H1 (cell line): Measurements from ENCODE around the gene SESN1. TPM values are rescaled to one million over a fixed set of nuclear protein-coding genes. Genes with fewer than 3 reads are reported as not detected.

ENCODE experiments used
- CTCF ChIA-PET: fragments of 300-600 bp; sonication (Branson Sonifier 250); formaldehyde crosslinking; loops from one replicate; lab custom pipeline; 2021; ENCODE audit not compliant: partially characterized antibody; lab: Charles Lee
- POLR2A ChIA-PET: fragments of 300-600 bp; sonication (Branson Sonifier 250); formaldehyde crosslinking; loops from one replicate; lab custom pipeline; 2021; ENCODE audit warnings: inconsistent platforms; ENCODE audit not compliant: partially characterized antibody; lab: Charles Lee
- DNase-seq, 2 experiments: peaks; one replicate each; pipeline versions ENCODE4 v3.0.0 to v3.0.0-alpha.2; 2010 to 2022; ENCODE audit warnings: low spot score in 2 of 2, low read depth in 1 of 2, mixed read lengths in 1 of 2
- FAIRE-seq: peaks from 2 replicates; lab custom pipeline; 2011; peaks lifted over from hg19 to GRCh38; lab: Jason Lieb, UNC
- H2AFZ ChIP-seq: 2 replicates; pipeline ENCODE4 v1.8.1; 2012; ENCODE audit warnings: low read length, inconsistent platforms
- H2AK5ac ChIP-seq: 2 replicates; pipeline ENCODE4 v1.6.1; 2013; ENCODE audit warnings: low read depth, low read length
- H2BK120ac ChIP-seq: replicated peaks from 2 replicates; pipeline ENCODE3; 2013; ENCODE audit warnings: low read depth, low read length, inconsistent platforms
- H2BK12ac ChIP-seq: 2 replicates; pipeline ENCODE4 v1.6.1; 2013; ENCODE audit warnings: low read depth, low read length
- H2BK15ac ChIP-seq: 2 replicates; pipeline ENCODE4 v1.6.1; 2013; ENCODE audit warnings: low read length
- H2BK20ac ChIP-seq: 2 replicates; pipeline ENCODE4 v1.6.1; 2013; ENCODE audit warnings: low read length
- H2BK5ac ChIP-seq: 2 replicates; pipeline ENCODE4 v1.6.1; 2013; ENCODE audit warnings: low read depth, low read length
- H3K14ac ChIP-seq: 2 replicates; pipeline ENCODE4 v1.6.1; 2013; ENCODE audit warnings: inconsistent platforms; ENCODE audit not compliant: insufficient read length
- H3K18ac ChIP-seq: 2 replicates; pipeline ENCODE4 v1.6.1; 2013; ENCODE audit warnings: low read length; ENCODE audit errors: extremely low read depth
- H3K23ac ChIP-seq: 2 replicates; pipeline ENCODE4 v1.6.1; 2013; ENCODE audit warnings: inconsistent platforms; ENCODE audit not compliant: insufficient read length
- H3K23me2 ChIP-seq: 2 replicates; pipeline ENCODE4 v1.6.1; 2013; ENCODE audit warnings: low read depth, low read length
- H3K27ac ChIP-seq: 2 replicates; pipeline ENCODE4 v1.6.1; 2011; ENCODE audit warnings: low read depth, low read length, inconsistent platforms
- H3K27me3 ChIP-seq, 4 experiments: replicated peaks in 1 of 4; 1 replicate in 1 of 4; 2 replicates in 3 of 4; pipeline versions ENCODE4 v1.6.1 to v1.8.1; 2011 to 2013; ENCODE audit warnings: low read length in 3 of 4, mild to moderate bottlenecking in 3 of 4, inconsistent platforms in 2 of 4, mixed read lengths in 2 of 4, moderate library complexity in 1 of 4; ENCODE audit not compliant: control insufficient read depth in 3 of 4, insufficient read depth in 3 of 4; ENCODE audit errors: extremely low read depth in 1 of 4
- H3K36me3 ChIP-seq, 4 experiments: 2 replicates each; pipeline versions ENCODE4 v1.6.1 to v1.8.1; 2011 to 2013; ENCODE audit warnings: mild to moderate bottlenecking in 4 of 4, low read length in 3 of 4, moderate library complexity in 2 of 4, control low read depth in 1 of 4, inconsistent platforms in 1 of 4; ENCODE audit not compliant: insufficient read depth in 4 of 4, control insufficient read depth in 2 of 4
- H3K4ac ChIP-seq: replicated peaks from 2 replicates; pipeline ENCODE3; 2013; ENCODE audit warnings: low read length, low read depth, mixed read lengths, inconsistent platforms; ENCODE audit not compliant: insufficient read length
- H3K4me1 ChIP-seq, 4 experiments: replicated peaks in 1 of 4; 1 replicate in 1 of 4; 2 replicates in 3 of 4; pipeline versions ENCODE4 v1.6.1 to v1.8.1; 2011 to 2013; ENCODE audit warnings: low read length in 3 of 4, inconsistent platforms in 2 of 4, mixed read lengths in 1 of 4; ENCODE audit not compliant: insufficient read depth in 4 of 4, control insufficient read depth in 3 of 4
- H3K4me2 ChIP-seq, 2 experiments: 2 replicates each; pipeline versions ENCODE4 v1.6.1 to v1.8.1; 2011 to 2013; ENCODE audit warnings: low read depth in 2 of 2, low read length in 2 of 2, control low read depth in 1 of 2, inconsistent platforms in 1 of 2, mild to moderate bottlenecking in 1 of 2; ENCODE audit not compliant: insufficient read depth in 1 of 2
- H3K4me3 ChIP-seq, 4 experiments: fragments of 200-600, 300-600 bp in 1 of 4; sonication (generic), shearing (Covaris generic), sonication (Bioruptor Twin) in 1 of 4; 2 replicates each; pipeline versions ENCODE4 v1.5.1 to v1.8.1; 2011 to 2016; ENCODE audit warnings: low read length in 4 of 4, low read depth in 3 of 4, control low read depth in 2 of 4, inconsistent platforms in 2 of 4, mild to moderate bottlenecking in 2 of 4, mixed read lengths in 1 of 4, moderate library complexity in 1 of 4; ENCODE audit not compliant: insufficient read depth in 2 of 4; ENCODE audit errors: extremely low read depth in 1 of 4
- H3K56ac ChIP-seq: replicated peaks from 2 replicates; pipeline ENCODE3; 2013; ENCODE audit warnings: low read depth, mild to moderate bottlenecking, mixed read lengths, low read length, inconsistent platforms; ENCODE audit not compliant: insufficient read length
- H3K79me1 ChIP-seq: 2 replicates; pipeline ENCODE4 v1.6.1; 2013; ENCODE audit warnings: low read depth, low read length, control low read depth
- H3K79me2 ChIP-seq, 2 experiments: 2 replicates each; pipeline versions ENCODE4 v1.6.1 to v1.8.1; 2012 to 2013; ENCODE audit warnings: low read length in 2 of 2, mild to moderate bottlenecking in 2 of 2, inconsistent platforms in 1 of 2; ENCODE audit not compliant: insufficient read depth in 2 of 2, control insufficient read depth in 1 of 2
- H3K9ac ChIP-seq, 4 experiments: replicated peaks in 1 of 4; 1 replicate in 1 of 4; 2 replicates in 3 of 4; pipeline versions ENCODE4 v1.6.1 to v1.8.1; 2011 to 2013; ENCODE audit warnings: low read depth in 3 of 4, low read length in 3 of 4, control low read depth in 2 of 4, mild to moderate bottlenecking in 2 of 4, moderate library complexity in 2 of 4, inconsistent platforms in 1 of 4; ENCODE audit errors: extremely low read depth in 1 of 4
- H3K9me3 ChIP-seq, 2 experiments: 2 replicates each; pipeline versions ENCODE4 v1.6.1 to v1.8.1; 2012 to 2013; ENCODE audit warnings: mild to moderate bottlenecking in 2 of 2, moderate library complexity in 2 of 2, control low read depth in 1 of 2, inconsistent platforms in 1 of 2, low read depth in 1 of 2, low read length in 1 of 2, mixed read lengths in 1 of 2; ENCODE audit not compliant: insufficient read depth in 2 of 2
- H4K20me1 ChIP-seq, 2 experiments: replicated peaks in 1 of 2; 2 replicates each; pipeline versions ENCODE3 to v1.8.1; 2011 to 2013; ENCODE audit warnings: inconsistent platforms in 2 of 2, low read length in 2 of 2, mild to moderate bottlenecking in 1 of 2; ENCODE audit not compliant: insufficient read depth in 2 of 2, control insufficient read depth in 1 of 2
- H4K5ac ChIP-seq: 2 replicates; pipeline ENCODE4 v1.6.1; 2013; ENCODE audit warnings: low read length, low read depth, mixed read lengths, inconsistent platforms; ENCODE audit not compliant: insufficient read length
- H4K8ac ChIP-seq: 2 replicates; pipeline ENCODE4 v1.8.0; 2013; ENCODE audit warnings: mild to moderate bottlenecking, moderate library complexity, low read length, inconsistent platforms; ENCODE audit not compliant: insufficient read depth; ENCODE audit errors: extremely low read depth
- H4K91ac ChIP-seq: replicated peaks from 2 replicates; pipeline ENCODE3; 2013; ENCODE audit warnings: low read length, mixed read lengths, inconsistent platforms; ENCODE audit not compliant: insufficient read length
- ASH2L ChIP-seq: fragments of 200-600, 300-600 bp; sonication (generic); IDR thresholded peaks from one replicate; pipeline ENCODE4 v1.7.1; 2017; ENCODE audit warnings: low read length
- ATF2 ChIP-seq: IDR thresholded peaks from 2 replicates; pipeline ENCODE4 v1.6.1; 2012; ENCODE audit warnings: low read length, inconsistent platforms
- BACH1 ChIP-seq: IDR thresholded peaks from 2 replicates; pipeline ENCODE4 v1.6.1; 2012; ENCODE audit warnings: low read length, improper control_type of control experiment
- BCL11A ChIP-seq, 2 experiments: IDR thresholded peaks; one replicate each; pipeline ENCODE4 v1.6.1; 2011; ENCODE audit warnings: low read depth in 2 of 2, low read length in 2 of 2, mild to moderate bottlenecking in 2 of 2
- BRCA1 ChIP-seq: IDR thresholded peaks from 2 replicates; pipeline ENCODE4 v1.6.1; 2012; ENCODE audit warnings: low read depth, low read length, improper control_type of control experiment
- CBX5 ChIP-seq: fragments of 300-800, 300-1000 bp; sonication (generic); IDR thresholded peaks from 2 replicates; pipeline ENCODE4 v1.7.1; 2016; ENCODE audit warnings: antibody characterized with exemption, low read length, low read depth
- EGR1 ChIP-seq: IDR thresholded peaks from 2 replicates; pipeline ENCODE4 v1.6.1; 2011; ENCODE audit warnings: low read depth, low read length, borderline replicate concordance
- MAX ChIP-seq: IDR thresholded peaks from 2 replicates; pipeline ENCODE4 v1.6.1; 2012; ENCODE audit warnings: inconsistent platforms
- POU5F1 ChIP-seq: IDR thresholded peaks from 2 replicates; pipeline ENCODE4 v1.6.1; 2011; ENCODE audit warnings: low read depth, mild to moderate bottlenecking, low read length, moderate library complexity
- SIN3A ChIP-seq, 2 experiments: IDR thresholded peaks in 1 of 2; conservative IDR thresholded peaks in 1 of 2; 2 replicates each; pipeline ENCODE4 v1.6.1; 2011 to 2012; ENCODE audit warnings: low read length in 2 of 2, improper control_type of control experiment in 1 of 2, low read depth in 1 of 2, mild to moderate bottlenecking in 1 of 2
- SIX5 ChIP-seq: IDR thresholded peaks from 2 replicates; pipeline ENCODE4 v1.6.1; 2011; ENCODE audit warnings: mild to moderate bottlenecking, low read depth, low read length
- TAF1 ChIP-seq: IDR thresholded peaks from 2 replicates; pipeline ENCODE4 v1.6.1; 2011; ENCODE audit warnings: mild to moderate bottlenecking, low read depth, low read length
- TAF7 ChIP-seq: optimal IDR thresholded peaks from 2 replicates; pipeline ENCODE3; 2011; ENCODE audit warnings: low read depth, mild to moderate bottlenecking, inconsistent platforms, low read length, moderate library complexity, borderline replicate concordance
- WGBS, 2 experiments: shearing (Covaris generic) in 1 of 2; methylation state at CpG; one replicate each; pipeline versions ENCODE4 v1.1.6 to v1.1.7; 2013 to 2015; ENCODE audit warnings: low lambda C conversion rate in 2 of 2, mixed read lengths in 2 of 2, inconsistent platforms in 1 of 2, low coverage in 1 of 2, missing lambda C conversion rate in 1 of 2; ENCODE audit not compliant: insufficient replicate concordance in 2 of 2, insufficient coverage in 1 of 2, insufficient read length in 1 of 2; ENCODE audit errors: extremely low coverage in 1 of 2, missing lambda C conversion rate in 1 of 2; 5-methylcytosine and 5-hydroxymethylcytosine counted together
- polyA plus RNA-seq, 7 experiments: library from polyadenylated mRNA; depleted of rRNA in 3 of 7; stranded (reverse) in 5 of 7; unstranded in 2 of 7; fragments of >200 nt in 5 of 7; fragments of 200-250 nt in 2 of 7; gene quantifications; 1 replicate in 5 of 7; 2 replicates in 1 of 7; 4 replicates in 1 of 7; pipeline versions ENCODE4 v1.2.1 to v1.2.3, GENCODE V29; 2011 to 2013; ENCODE audit warnings: missing spikeins in 2 of 7, mixed read lengths in 2 of 7
- total RNA-seq: library from RNA; stranded (reverse); fragmentation: NEBNext Ultra II Directional; extraction: Animal tissue kit (Norgen Biotek cat#: 25700); gene quantifications from 2 replicates; pipeline ENCODE4 v1.2.1, GENCODE V29; 2021

Gene SESN1
- total and polyA plus RNA-seq, 2 of the 8 experiments (the other 6 are each of a cell fraction or from before 2014, with no cell fraction given): 12.8 to 15.6 TPM

DNA sequence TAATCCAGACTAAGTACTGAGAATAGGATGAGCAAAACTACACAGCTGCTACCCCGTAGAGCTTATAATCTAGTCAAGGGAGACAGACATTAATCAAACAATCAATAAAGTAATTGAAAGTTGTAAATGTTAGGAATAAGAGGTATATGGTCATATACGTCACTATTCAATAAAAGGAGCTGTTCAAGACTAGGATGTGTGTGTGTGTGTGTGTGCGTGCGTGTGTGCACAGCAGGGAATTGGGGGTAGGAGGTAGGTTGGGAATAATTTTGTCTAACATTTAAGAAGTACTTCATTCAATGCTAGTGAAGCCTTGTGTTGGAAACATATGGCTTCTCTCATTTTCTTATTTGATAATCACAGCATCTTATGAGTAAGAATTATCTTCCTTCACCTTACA is 41.8 kb downstream of the SESN1 start:
- ChIA-PET CTCF (interaction anchor here (0.6 to 1.6 kb wide), 4 partner anchors 9 to 170 kb away, joined by 3 to 4 read pairs (median 3); no protein-coding TSS in a partner anchor), POLR2A (no interaction called here)
- Histone ChIP-seq H2AFZ (no peak overlapping the region), H3K4me1 (peaks cover 0 to 5% (median 3%) of the 10 kb centered on the region in 4 experiments; a peak in 4 of 7 replicates), H4K20me1 (no peaks in the 10 kb centered on the region), H3K4me2 (no peak overlapping the region), H3K36me3 (no peaks in the 10 kb centered on the region), H3K27ac (no peak overlapping the region), H3K9ac (no peak overlapping the region), H3K4ac (no peak overlapping the region), H4K8ac (no peak overlapping the region), H3K56ac (no peak overlapping the region), H3K79me2 (no peaks in the 10 kb centered on the region), H2BK15ac (no peak overlapping the region), H3K4me3 (no peak overlapping the region), H4K5ac (no peak overlapping the region), H3K9me3 (no peaks in the 10 kb centered on the region), H2AK5ac (no peak overlapping the region), H3K23ac (no peak overlapping the region), H3K23me2 (no peaks in the 10 kb centered on the region; the same call in 1 of the 2 replicates), H3K79me1 (no peaks in the 10 kb centered on the region), H2BK120ac (no peak overlapping the region), H3K18ac (no peak overlapping the region), H2BK5ac (no peak overlapping the region), H4K91ac (no peak overlapping the region), H3K27me3 (no peaks in the 10 kb centered on the region), H2BK12ac (no peak overlapping the region), H3K14ac (no peak overlapping the region), H2BK20ac (no peak overlapping the region)
- DNase-seq (no peak), FAIRE-seq (no peak)
- WGBS, 2 experiments: 95% methylated on average over 4 of the region's 4 CpGs; no CpG with 5 or more reads in 1 of the 2 experiments
- no peak for TF ChIP-seq ATF2
- no peak for TF ChIP-seq BACH1
- TF ChIP-seq SIN3A (conservative IDR thresholded peaks at IDR 0.05 in 1 of 2, IDR thresholded peaks at IDR 0.05 in 1 of 2; ENCODE audit: low read depth in 1 of 2, low read length in 2 of 2): no peak
- no peak for TF ChIP-seq MAX
- no peak for TF ChIP-seq TAF1
- TF ChIP-seq ASH2L: no peak
- no peak for TF ChIP-seq EGR1
- TF ChIP-seq CBX5: no peak
- TF ChIP-seq BCL11A (IDR thresholded peaks at IDR 0.05; ENCODE audit: low read depth in 2 of 2, low read length in 2 of 2): no peak
- TF ChIP-seq SIX5: no peak
- TF ChIP-seq BRCA1: no peak
- TF ChIP-seq POU5F1: no peak
- TF ChIP-seq TAF7: no peak
